Uterus (tissue), 2 donors: Measurements from ENCODE around the gene KIF2A.

Experiments
- POLR2A ChIP-seq, 2 donors: fragments of 450-650 bp; IDR thresholded peaks; one replicate each; pipeline ENCODE4 v1.6.1; 2016; ENCODE audit warnings: antibody characterized with exemption in 2 of 2, mild to moderate bottlenecking in 1 of 2, moderate library complexity in 1 of 2
- TF ChIP-seq, protein P1 (sequence below), 4 experiments: fragments of 200-600 bp in 2 of 4; fragments of 450-650 bp in 2 of 4; sonication (generic) in 2 of 4; IDR thresholded peaks; one replicate each; pipeline ENCODE4 v1.5.1; 2016 to 2019; ENCODE audit warnings: antibody characterized with exemption in 4 of 4, mild to moderate bottlenecking in 2 of 4, moderate library complexity in 1 of 4

DNA sequence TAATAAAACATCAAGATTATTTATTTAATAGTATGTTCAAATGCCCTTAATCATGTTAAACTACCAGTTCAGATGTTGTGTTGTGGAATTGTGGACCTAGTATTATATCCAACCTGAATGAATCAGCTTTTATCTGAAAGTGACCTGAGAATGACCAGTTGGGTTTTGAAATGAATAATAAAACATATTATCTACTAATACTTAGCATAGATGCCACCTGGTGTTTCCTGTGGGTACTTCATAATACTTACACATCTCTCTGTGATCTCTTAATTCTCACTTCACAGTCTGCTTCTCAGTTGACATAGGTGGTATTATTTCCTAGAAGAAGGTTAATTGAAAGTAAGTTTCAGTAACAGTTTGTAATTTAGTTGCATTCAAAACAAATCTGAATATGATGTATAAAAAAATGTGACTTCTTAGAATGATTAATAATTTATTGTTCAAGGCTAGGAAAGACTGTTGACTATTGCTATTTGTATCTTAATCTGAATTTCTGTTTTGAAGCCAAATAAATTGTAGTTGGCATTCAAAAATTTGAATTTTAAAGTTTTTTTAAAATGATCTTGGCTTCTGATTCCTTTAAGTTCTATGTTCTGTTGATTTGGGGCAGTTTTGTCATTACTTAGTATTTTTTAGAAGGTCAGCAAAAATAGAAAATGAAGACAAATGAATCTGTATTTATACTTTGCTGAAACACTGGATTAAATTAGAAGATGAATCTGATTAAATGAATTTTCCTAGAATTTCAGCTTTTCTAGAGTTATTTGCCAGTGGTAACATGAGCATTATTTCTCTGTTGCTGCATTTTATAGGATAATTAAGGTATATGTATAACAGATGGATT is 48.2 kb downstream of the KIF2A start:
- no peak for TF ChIP-seq POLR2A (IDR thresholded peaks at IDR 0.05)
- TF ChIP-seq, protein P1, sequence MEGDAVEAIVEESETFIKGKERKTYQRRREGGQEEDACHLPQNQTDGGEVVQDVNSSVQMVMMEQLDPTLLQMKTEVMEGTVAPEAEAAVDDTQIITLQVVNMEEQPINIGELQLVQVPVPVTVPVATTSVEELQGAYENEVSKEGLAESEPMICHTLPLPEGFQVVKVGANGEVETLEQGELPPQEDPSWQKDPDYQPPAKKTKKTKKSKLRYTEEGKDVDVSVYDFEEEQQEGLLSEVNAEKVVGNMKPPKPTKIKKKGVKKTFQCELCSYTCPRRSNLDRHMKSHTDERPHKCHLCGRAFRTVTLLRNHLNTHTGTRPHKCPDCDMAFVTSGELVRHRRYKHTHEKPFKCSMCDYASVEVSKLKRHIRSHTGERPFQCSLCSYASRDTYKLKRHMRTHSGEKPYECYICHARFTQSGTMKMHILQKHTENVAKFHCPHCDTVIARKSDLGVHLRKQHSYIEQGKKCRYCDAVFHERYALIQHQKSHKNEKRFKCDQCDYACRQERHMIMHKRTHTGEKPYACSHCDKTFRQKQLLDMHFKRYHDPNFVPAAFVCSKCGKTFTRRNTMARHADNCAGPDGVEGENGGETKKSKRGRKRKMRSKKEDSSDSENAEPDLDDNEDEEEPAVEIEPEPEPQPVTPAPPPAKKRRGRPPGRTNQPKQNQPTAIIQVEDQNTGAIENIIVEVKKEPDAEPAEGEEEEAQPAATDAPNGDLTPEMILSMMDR (IDR thresholded peaks at IDR 0.05), result peak; percentile 51 to 59 (median 59)
